Spinal cord (tissue), 10 donors: Measurements from ENCODE around the gene UQCC2. TPM values are rescaled to one million over a fixed set of nuclear protein-coding genes. Genes with fewer than 3 reads are reported as not detected.

ENCODE experiments used
- DNase-seq, 6 donors: peaks; one replicate each; pipeline versions ENCODE4 v3.0.0 to v3.0.0-alpha.2; 2013 to 2015; ENCODE audit warnings: low spot score in 6 of 6, low read depth in 4 of 6
- H3K27ac ChIP-seq: one replicate; pipeline ENCODE4 v1.5.1; 2013; ENCODE audit warnings: low read depth, low read length, control low read depth
- H3K27me3 ChIP-seq: one replicate; pipeline ENCODE4 v1.6.1; 2013; ENCODE audit warnings: low read length; ENCODE audit not compliant: control insufficient read depth, insufficient read depth
- H3K36me3 ChIP-seq: one replicate; pipeline ENCODE4 v1.6.1; 2013; ENCODE audit warnings: low read length; ENCODE audit not compliant: control insufficient read depth, insufficient read depth
- H3K4me1 ChIP-seq: one replicate; pipeline ENCODE4 v1.6.1; 2013; ENCODE audit warnings: low read length; ENCODE audit not compliant: control insufficient read depth, insufficient read depth
- H3K4me3 ChIP-seq: one replicate; pipeline ENCODE4 v1.5.1; 2013; ENCODE audit warnings: low read depth, low read length, control low read depth
- H3K9me3 ChIP-seq: one replicate; pipeline ENCODE4 v1.6.1; 2013; ENCODE audit warnings: low read length; ENCODE audit not compliant: control insufficient read depth, insufficient read depth
- WGBS: methylation state at CpG from one replicate; pipeline ENCODE4 v1.1.5; 2013; ENCODE audit warnings: missing lambda C conversion rate; ENCODE audit not compliant: insufficient coverage; 5-methylcytosine and 5-hydroxymethylcytosine counted together
- polyA plus RNA-seq, 2 donors: library from polyadenylated mRNA; unstranded; fragments of 120-200 nt; gene quantifications; one replicate each; pipeline ENCODE4 v1.2.1, GENCODE V29; 2013; ENCODE audit not compliant: insufficient read length in 2 of 2
- total RNA-seq, 2 donors: library from RNA; depleted of rRNA in 1 of 2; stranded (reverse); fragments of 120-200 nt in 1 of 2; fragments of >200 nt in 1 of 2; gene quantifications; one replicate each; pipeline versions ENCODE4 v1.2.3 to v1.2.4, GENCODE V29; 2013 to 2014
- donor health status: healthy.

Gene UQCC2
- total and polyA plus RNA-seq, 4 donors: 28.5 to 110 (median 96.4) TPM

DNA sequence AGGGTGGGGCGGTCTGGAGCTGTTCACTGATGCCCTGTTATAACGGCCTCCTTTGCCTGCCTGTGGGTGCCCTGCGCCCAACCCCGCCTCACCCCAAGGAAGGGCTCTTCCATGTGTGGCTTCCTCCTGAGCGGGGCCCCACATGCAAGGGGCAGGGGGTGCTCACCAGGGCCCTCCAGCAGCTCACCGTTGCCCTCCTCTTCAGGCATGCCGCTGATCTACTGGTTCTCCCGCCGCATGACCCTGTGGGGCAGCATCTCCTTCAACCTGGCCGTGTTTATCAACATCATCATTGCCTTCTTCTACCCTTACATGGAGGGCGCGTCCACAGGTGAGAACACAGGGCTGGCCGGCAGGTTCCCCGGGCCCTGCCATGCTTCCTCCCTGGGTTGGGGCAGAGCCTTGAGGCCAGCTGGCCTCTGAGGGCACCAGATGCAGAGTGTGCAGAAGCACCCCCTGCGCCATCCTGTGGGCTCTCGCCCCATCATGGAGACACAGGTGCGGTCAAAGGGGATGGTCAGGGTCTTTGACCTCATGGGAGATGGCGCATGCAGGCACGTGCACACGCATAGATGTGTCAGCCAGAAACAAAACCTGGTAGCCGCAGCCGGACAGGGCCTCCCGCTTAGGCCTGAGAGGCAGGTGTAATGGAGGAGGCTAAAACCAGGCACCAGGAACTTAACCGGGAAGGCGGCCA, 22.9 kb downstream of the UQCC2 start:
- Histone ChIP-seq H3K4me3 (no peak overlapping the region), H3K27ac (no peak overlapping the region), H3K27me3 (no peaks in the 10 kb centered on the region), H3K36me3 (peaks cover 68% of the 10 kb centered on the region), H3K4me1 (peaks cover 22% of the 10 kb centered on the region), H3K9me3 (no peaks in the 10 kb centered on the region)
- DNase-seq: no peak
- 92% methylated on average over 25 of the region's 25 CpGs for WGBS

DNA sequence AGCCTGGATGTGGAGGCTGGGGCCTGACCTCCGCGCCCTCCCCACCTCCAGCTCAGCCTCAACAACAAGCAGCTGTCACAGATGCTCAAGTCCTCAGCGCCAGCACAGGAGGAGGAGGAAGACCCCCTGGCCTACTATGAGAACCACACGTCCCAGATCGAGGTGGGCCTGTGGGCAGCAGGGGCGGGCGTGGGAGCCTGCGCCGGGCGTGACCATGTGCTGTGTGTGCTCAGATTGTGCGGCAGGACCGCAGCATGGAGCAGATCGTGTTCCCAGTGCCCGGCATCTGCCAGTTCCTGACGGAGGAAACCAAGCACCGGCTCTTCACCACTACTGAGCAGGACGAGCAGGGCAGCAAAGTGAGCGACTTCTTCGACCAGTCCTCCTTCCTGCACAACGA, 23.5 kb downstream of the UQCC2 start:
- Histone ChIP-seq H3K9me3 (no peaks in the 10 kb centered on the region), H3K27ac (no peak overlapping the region), H3K27me3 (no peaks in the 10 kb centered on the region), H3K4me3 (no peak overlapping the region), H3K4me1 (peaks cover 22% of the 10 kb centered on the region), H3K36me3 (peaks cover 62% of the 10 kb centered on the region)
- 94% methylated on average over 15 of the region's 20 CpGs for WGBS
- DNase-seq: no peak

DNA sequence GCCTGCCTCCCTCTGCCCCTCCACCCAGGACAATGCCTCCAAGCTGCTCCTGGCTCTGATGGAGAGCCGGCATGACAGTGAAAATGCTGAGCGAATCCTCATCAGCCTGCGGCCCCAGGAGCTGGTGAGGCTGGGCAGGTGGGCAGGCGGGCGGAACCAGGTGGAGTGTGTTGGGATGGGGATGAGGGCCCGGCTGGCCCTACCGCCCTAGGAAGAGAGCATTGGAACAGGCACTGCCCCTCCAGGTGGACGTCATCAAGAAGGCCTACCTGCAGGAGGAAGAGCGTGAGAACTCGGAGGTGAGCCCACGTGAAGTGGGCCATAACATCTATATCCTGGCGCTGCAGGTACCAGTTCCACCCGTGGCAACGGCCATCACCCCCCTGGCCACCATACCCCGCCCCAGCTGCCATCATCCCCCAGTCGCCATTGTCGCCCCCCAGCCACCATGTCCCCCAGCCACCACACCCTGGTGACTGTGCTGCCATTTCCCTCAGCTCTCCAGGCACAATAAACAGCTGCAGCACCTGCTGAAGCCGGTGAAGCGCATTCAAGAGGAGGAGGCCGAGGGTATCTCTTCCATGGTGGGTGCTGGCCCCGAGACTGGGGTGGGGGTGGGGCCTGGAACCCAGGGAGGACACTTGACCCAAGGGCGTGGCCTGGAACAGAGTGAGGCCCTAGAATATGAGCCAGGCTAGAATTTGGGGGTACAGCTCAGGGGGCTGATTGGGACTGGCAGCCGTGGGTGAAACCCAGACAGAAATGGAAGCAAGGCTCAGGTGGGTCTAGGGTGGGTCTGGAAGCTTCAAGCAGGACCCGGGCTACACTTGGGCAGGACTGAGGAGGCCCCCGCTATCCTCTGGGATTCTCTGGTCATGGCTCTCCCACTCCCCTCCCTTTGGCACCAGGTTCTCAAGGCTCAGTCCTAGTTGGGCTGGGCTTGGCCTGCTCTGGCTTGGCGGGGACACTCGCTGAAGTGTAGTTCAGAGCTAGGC, 24.2 kb downstream of the UQCC2 start:
- no peak overlapping the region for H3K4me3 ChIP-seq
- no peak overlapping the region for H3K27ac ChIP-seq
- H3K4me1 ChIP-seq: peaks cover 18% of the 10 kb centered on the region
- DNase-seq: no peak
- no peaks in the 10 kb centered on the region for H3K9me3 ChIP-seq
- H3K27me3 ChIP-seq: no peaks in the 10 kb centered on the region
- peaks cover 54% of the 10 kb centered on the region for H3K36me3 ChIP-seq
- WGBS: 91% methylated on average over 20 of the region's 27 CpGs

DNA sequence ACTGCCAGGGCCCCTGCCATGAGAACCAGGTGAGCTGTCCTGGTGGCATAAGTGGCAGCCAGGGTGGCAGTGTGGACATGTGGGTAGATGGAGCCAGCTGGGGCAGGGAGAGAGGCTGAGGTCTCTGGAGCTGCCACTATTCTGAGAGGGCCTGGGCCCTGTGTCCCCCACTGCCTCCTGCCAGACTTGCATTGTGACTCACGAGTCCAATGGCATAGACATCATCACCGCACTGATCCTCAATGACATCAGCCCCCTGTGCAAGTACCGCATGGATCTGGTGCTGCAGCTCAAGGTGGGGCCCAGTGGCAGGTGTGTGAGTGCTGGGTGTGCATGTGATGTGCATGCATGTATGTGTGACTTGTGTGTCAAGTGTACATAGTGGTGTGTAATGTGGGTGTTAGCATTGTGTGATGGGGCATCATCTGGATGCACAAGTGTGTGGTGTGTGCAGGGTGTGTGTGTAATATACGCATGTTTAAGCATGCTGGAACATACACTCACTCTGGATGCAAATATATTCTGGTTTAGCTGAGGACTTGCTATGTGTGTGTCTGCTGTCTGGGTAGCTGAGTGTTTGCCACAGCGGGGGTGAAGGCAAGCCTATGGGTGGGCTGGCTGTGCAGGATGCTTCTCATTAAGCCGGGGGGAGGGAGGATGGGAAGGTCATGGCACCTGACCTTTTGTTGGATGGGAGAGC, 25.1 kb downstream of the UQCC2 start:
- DNase-seq: no peak
- peaks cover 45% of the 10 kb centered on the region for H3K36me3 ChIP-seq
- no peaks in the 10 kb centered on the region for H3K9me3 ChIP-seq
- WGBS: 67% methylated on average over 6 of the region's 6 CpGs
- no peak overlapping the region for H3K4me3 ChIP-seq
- H3K27me3 ChIP-seq: no peaks in the 10 kb centered on the region
- H3K27ac ChIP-seq: no peak overlapping the region
- H3K4me1 ChIP-seq: peaks cover 18% of the 10 kb centered on the region

DNA sequence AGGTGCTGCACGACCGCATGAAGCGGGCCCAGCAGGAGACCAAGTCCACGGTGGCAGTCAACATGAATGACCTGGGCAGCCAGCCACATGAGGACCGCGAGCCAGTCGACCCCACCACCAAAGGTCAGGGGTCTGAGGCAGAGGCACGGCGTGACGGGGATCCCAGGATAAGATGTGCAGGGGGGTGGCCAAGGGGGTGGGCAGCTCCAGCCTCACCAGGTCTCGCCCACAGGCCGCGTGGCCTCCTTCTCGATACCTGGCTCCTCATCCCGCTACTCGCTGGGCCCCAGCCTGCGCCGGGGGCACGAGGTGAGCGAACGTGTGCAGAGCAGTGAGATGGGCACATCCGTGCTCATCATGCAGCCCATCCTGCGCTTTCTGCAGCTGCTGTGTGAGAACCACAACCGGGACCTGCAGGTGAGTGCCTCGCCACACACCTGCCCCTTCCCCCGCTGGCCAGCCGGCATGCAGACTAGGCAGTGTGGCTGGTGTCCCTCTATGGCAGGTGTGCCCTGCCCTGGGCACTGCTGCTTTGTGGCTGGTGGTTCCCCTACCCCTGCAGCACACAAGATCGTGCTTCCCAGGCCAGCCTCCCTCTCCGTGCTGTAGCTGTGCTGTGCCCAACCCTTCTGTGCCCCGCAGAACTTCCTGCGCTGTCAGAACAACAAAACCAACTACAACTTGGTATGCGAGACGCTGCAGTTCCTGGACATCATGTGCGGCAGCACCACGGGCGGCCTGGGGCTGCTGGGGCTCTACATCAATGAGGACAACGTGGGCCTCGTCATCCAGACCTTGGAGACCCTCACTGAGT, 25.9 kb downstream of the UQCC2 start:
- no peaks in the 10 kb centered on the region for H3K27me3 ChIP-seq
- H3K4me3 ChIP-seq: no peak overlapping the region
- 76% methylated on average over 38 of the region's 38 CpGs for WGBS
- no peak overlapping the region for H3K27ac ChIP-seq
- peaks cover 18% of the 10 kb centered on the region for H3K4me1 ChIP-seq
- H3K36me3 ChIP-seq: peaks cover 38% of the 10 kb centered on the region
- H3K9me3 ChIP-seq: no peaks in the 10 kb centered on the region
- no peak for DNase-seq

DNA sequence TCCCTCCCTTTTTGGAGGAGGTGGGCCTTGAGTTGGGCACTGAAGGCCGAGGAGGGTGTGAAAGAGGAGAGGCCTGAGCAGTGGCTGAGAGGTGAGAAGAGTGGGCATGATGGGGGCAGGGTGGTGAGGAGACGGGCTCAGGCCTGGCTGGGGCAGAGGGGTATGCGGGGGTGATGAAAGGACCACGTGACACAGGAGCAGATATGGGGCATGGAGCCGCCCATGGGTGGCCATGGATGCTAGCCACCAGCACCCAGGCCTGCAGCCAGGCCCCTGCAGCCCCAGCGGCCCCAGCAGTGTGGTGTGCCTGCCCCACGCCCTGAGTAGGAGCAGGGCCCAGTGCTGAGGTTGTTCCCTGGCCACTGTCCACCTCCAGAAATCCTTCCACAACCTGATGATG, 26.5 kb downstream of the UQCC2 start:
- H3K36me3 ChIP-seq: peaks cover 42% of the 10 kb centered on the region
- 95% methylated on average over 6 of the region's 7 CpGs for WGBS
- H3K4me3 ChIP-seq: no peak overlapping the region
- no peak overlapping the region for H3K27ac ChIP-seq
- DNase-seq: no peak
- no peaks in the 10 kb centered on the region for H3K9me3 ChIP-seq
- peaks cover 18% of the 10 kb centered on the region for H3K4me1 ChIP-seq
- H3K27me3 ChIP-seq: no peaks in the 10 kb centered on the region

DNA sequence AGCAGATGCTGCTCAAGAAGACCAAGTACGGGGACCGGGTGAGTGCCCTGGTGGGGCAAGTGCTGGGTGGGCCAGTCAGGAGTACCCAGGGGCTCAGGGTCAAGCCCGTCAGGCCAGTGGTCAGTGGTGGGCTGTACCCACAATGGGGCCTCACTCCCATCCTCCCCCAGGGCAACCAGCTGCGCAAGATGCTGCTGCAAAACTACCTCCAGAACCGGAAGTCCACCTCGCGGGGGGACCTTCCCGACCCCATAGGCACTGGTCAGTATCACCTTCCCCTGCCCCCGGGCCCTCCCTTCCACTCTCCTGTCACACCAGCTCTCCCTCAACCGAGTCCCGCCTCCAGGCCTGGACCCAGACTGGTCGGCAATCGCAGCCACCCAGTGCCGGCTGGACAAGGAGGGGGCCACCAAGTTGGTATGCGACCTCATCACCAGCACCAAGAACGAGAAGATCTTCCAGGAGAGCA, 27.0 kb downstream of the UQCC2 start:
- Histone ChIP-seq H3K36me3 (peaks cover 42% of the 10 kb centered on the region), H3K27ac (no peak overlapping the region), H3K9me3 (no peaks in the 10 kb centered on the region), H3K27me3 (no peaks in the 10 kb centered on the region), H3K4me1 (peaks cover 23% of the 10 kb centered on the region), H3K4me3 (no peak overlapping the region)
- 92% methylated on average over 16 of the region's 16 CpGs for WGBS
- no peak for DNase-seq

DNA sequence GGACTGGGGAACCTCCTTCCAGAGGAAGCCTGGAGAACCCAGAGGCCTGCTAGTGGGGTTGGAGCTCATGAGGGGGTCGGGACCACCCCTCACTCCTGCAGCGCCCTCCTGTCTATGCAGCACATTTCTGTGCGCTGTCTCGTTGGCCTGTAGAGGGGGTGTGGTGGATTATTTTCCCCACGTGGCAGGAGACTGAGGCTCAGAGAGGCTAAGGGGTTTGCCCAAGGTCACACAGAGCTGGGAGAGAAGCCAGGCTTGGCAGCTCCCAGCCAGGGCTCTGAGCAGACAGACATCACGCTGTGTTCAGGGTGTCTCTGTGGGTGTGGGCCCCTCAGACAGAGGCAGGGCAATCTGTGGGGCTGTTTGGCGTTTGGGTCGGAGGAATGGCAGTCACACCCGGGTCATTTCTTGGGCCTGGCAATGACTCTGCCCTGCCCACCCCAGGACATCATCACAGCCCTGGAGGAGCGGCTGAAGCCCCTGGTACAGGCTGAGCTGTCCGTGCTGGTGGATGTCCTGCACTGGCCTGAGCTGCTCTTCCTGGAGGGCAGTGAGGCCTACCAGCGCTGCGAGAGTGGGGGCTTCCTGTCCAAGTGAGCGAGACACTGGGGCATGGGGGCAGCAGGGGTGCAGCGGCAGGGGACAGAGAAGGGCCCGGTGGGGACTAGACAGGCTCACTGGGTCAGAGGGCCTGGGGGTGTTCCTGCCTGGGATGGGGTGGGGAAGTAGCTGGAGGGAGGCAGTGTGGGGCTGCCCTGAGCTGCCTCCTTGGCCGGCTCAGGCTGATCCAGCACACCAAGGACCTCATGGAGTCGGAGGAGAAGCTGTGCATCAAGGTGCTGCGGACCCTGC, 27.7 kb downstream of the UQCC2 start:
- DNase-seq: no peak
- no peak overlapping the region for H3K4me3 ChIP-seq
- H3K27ac ChIP-seq: no peak overlapping the region
- H3K36me3 ChIP-seq: peaks cover 38% of the 10 kb centered on the region
- 78% methylated on average over 17 of the region's 19 CpGs for WGBS
- H3K4me1 ChIP-seq: peaks cover 21% of the 10 kb centered on the region
- no peaks in the 10 kb centered on the region for H3K9me3 ChIP-seq
- H3K27me3 ChIP-seq: no peaks in the 10 kb centered on the region
